H1 (cell line): ENCODE measurements around the gene HLA-F.

ENCODE experiments used
- EZH2 ChIP-seq: fragments of 200-600 bp; sonication (generic); IDR thresholded peaks from 2 replicates; pipeline ENCODE4 v1.7.1; 2012; ENCODE audit warnings: low read depth, mild to moderate bottlenecking, moderate library complexity, low read length, inconsistent platforms; ENCODE audit not compliant: severe bottlenecking
- HDAC2 ChIP-seq, 2 experiments: fragments of 300-600 bp in 1 of 2; sonication (generic) in 1 of 2; IDR thresholded peaks; 2 replicates each; pipeline ENCODE4 v1.6.1; 2011 to 2012; ENCODE audit warnings: low read depth in 2 of 2, low read length in 2 of 2, mild to moderate bottlenecking in 2 of 2, moderate library complexity in 2 of 2, borderline replicate concordance in 1 of 2, inconsistent platforms in 1 of 2
- JUN ChIP-seq: IDR thresholded peaks from 2 replicates; pipeline ENCODE4 v1.6.1; 2011; ENCODE audit warnings: low read depth, mild to moderate bottlenecking, improper control_type of control experiment, low read length
- MAFK ChIP-seq: IDR thresholded peaks from 2 replicates; pipeline ENCODE4 v1.6.1; 2012; ENCODE audit warnings: low read depth, mild to moderate bottlenecking, improper control_type of control experiment, low read length
- SIX5 ChIP-seq: IDR thresholded peaks from 2 replicates; pipeline ENCODE4 v1.6.1; 2011; ENCODE audit warnings: mild to moderate bottlenecking, low read depth, low read length
- SP2 ChIP-seq: IDR thresholded peaks from 2 replicates; pipeline ENCODE4 v1.6.1; 2012; ENCODE audit warnings: mild to moderate bottlenecking, low read length, inconsistent platforms
- TF ChIP-seq, protein P1 (sequence below), 3 experiments: IDR thresholded peaks; 1 replicate in 2 of 3; 2 replicates in 1 of 3; pipeline versions ENCODE4 v1.5.1 to v1.6.1; 2011; ENCODE audit warnings: low read length in 3 of 3, mild to moderate bottlenecking in 3 of 3, inconsistent platforms in 2 of 3, low read depth in 1 of 3, moderate library complexity in 1 of 3; ENCODE audit not compliant: insufficient read depth in 1 of 3; ENCODE audit errors: control extremely low read depth in 1 of 3

GRCh38 chr6:29748391-29749307 is 25.4 kb downstream of the HLA-F start:
- TF ChIP-seq MAFK (no peak), SIX5 (no peak), HDAC2 (IDR thresholded peaks at IDR 0.05; ENCODE audit: borderline replicate concordance in 1 of 2, low read depth in 2 of 2, low read length in 2 of 2) (peak in 1 of 2 experiments; percentile 46; a peak in 1 of 4 replicates), JUN (no peak), SP2 (peak; percentile 18; the same call in 1 of the 2 replicates), EZH2 (peak; percentile 57)
- TF ChIP-seq, protein P1, sequence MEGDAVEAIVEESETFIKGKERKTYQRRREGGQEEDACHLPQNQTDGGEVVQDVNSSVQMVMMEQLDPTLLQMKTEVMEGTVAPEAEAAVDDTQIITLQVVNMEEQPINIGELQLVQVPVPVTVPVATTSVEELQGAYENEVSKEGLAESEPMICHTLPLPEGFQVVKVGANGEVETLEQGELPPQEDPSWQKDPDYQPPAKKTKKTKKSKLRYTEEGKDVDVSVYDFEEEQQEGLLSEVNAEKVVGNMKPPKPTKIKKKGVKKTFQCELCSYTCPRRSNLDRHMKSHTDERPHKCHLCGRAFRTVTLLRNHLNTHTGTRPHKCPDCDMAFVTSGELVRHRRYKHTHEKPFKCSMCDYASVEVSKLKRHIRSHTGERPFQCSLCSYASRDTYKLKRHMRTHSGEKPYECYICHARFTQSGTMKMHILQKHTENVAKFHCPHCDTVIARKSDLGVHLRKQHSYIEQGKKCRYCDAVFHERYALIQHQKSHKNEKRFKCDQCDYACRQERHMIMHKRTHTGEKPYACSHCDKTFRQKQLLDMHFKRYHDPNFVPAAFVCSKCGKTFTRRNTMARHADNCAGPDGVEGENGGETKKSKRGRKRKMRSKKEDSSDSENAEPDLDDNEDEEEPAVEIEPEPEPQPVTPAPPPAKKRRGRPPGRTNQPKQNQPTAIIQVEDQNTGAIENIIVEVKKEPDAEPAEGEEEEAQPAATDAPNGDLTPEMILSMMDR (IDR thresholded peaks at IDR 0.05; ENCODE audit: control extremely low read depth in 1 of 3, insufficient read depth in 1 of 3, low read depth in 1 of 3, low read length in 3 of 3): no peak
